IMR-90 (cell line): Measurements from ENCODE around the gene MAP7D1. TPM values are rescaled to one million over a fixed set of nuclear protein-coding genes. Genes with fewer than 3 reads are reported as not detected.

ENCODE experiments used
- ATAC-seq: fragments of 200-7000 bp; cut with Tn5 transposase; 2 replicates; pipeline ENCODE4 v1.9.1; 2020; ENCODE audit warnings: low read depth, mild to moderate bottlenecking, moderate library complexity
- BruUV-seq: library from RNA; stranded (reverse); fragments of 400-500 nt; replicated peaks from 2 replicates; lab custom pipeline; 2021; lab: Mats Ljungman, UMichigan
- CTCF ChIA-PET: fragments of 300-600 bp; formaldehyde crosslinking; extraction: SDS; loops from one replicate; lab custom pipeline; 2021; ENCODE audit warnings: antibody characterized with exemption; lab: Yijun Ruan, JAX
- POLR2A ChIA-PET: fragments of 300-600 bp; sonication (Branson Sonifier 250); formaldehyde crosslinking; loops from one replicate; lab custom pipeline; 2022; ENCODE audit warnings: antibody characterized with exemption; ENCODE audit not compliant: unreplicated experiment; lab: Charles Lee
- DNase-seq: peaks from one replicate; pipeline ENCODE4 v3.0.0; 2013
- H2AFZ ChIP-seq: replicated peaks from 2 replicates; pipeline ENCODE3; 2013; ENCODE audit warnings: low read length, mild to moderate bottlenecking; ENCODE audit not compliant: poor library complexity
- H2AK5ac ChIP-seq: 2 replicates; pipeline ENCODE4 v1.6.1; 2013; ENCODE audit warnings: low read depth, low read length, inconsistent platforms
- H2AK9ac ChIP-seq: replicated peaks from 2 replicates; pipeline ENCODE3; 2013; ENCODE audit warnings: mild to moderate bottlenecking, low read depth, low read length, moderate library complexity; ENCODE audit not compliant: poor library complexity
- H2BK120ac ChIP-seq: 2 replicates; pipeline ENCODE4 v1.6.1; 2013; ENCODE audit warnings: low read depth, low read length, inconsistent platforms
- H2BK15ac ChIP-seq: 3 replicates; pipeline ENCODE4 v1.6.1; 2013; ENCODE audit warnings: low read depth, low read length, inconsistent platforms
- H2BK20ac ChIP-seq: 2 replicates; pipeline ENCODE4 v1.6.1; 2013; ENCODE audit warnings: low read depth, mild to moderate bottlenecking, inconsistent platforms, low read length, moderate library complexity
- H2BK5ac ChIP-seq: 2 replicates; pipeline ENCODE4 v1.6.1; 2013; ENCODE audit warnings: mild to moderate bottlenecking, low read depth, low read length, inconsistent platforms; ENCODE audit not compliant: poor library complexity, severe bottlenecking
- H3K14ac ChIP-seq: replicated peaks from 2 replicates; pipeline ENCODE4 v1.6.1; 2013; ENCODE audit warnings: low read depth, low read length, inconsistent platforms
- H3K18ac ChIP-seq: 2 replicates; pipeline ENCODE4 v1.6.1; 2013; ENCODE audit warnings: low read depth, low read length, control low read depth
- H3K23ac ChIP-seq: 2 replicates; pipeline ENCODE4 v1.6.1; 2013; ENCODE audit warnings: low read depth, low read length, inconsistent platforms
- H3K27ac ChIP-seq: 2 replicates; pipeline ENCODE4 v1.5.1; 2013; ENCODE audit warnings: mild to moderate bottlenecking, control low read depth, low read length; ENCODE audit not compliant: insufficient read depth
- H3K27me3 ChIP-seq: 2 replicates; pipeline ENCODE4 v1.6.1; 2013; ENCODE audit warnings: low read length; ENCODE audit not compliant: control insufficient read depth, insufficient read depth
- H3K36me3 ChIP-seq: 2 replicates; pipeline ENCODE4 v1.6.1; 2013; ENCODE audit warnings: low read length, mixed read lengths; ENCODE audit not compliant: control insufficient read depth, insufficient read depth
- H3K4ac ChIP-seq: 2 replicates; pipeline ENCODE4 v1.6.1; 2013; ENCODE audit warnings: low read depth, low read length, inconsistent platforms
- H3K4me1 ChIP-seq: 2 replicates; pipeline ENCODE4 v1.6.1; 2013; ENCODE audit warnings: low read length, mixed read lengths; ENCODE audit not compliant: control insufficient read depth, insufficient read depth
- H3K4me2 ChIP-seq: 2 replicates; pipeline ENCODE4 v1.6.1; 2013; ENCODE audit warnings: low read depth, mild to moderate bottlenecking, control low read depth, low read length, moderate library complexity
- H3K4me3 ChIP-seq: 2 replicates; pipeline ENCODE4 v1.5.1; 2013; ENCODE audit warnings: low read depth, mild to moderate bottlenecking, control low read depth, low read length, moderate library complexity; ENCODE audit not compliant: insufficient read depth
- H3K56ac ChIP-seq: 2 replicates; pipeline ENCODE4 v1.6.1; 2013; ENCODE audit warnings: low read length, inconsistent platforms; ENCODE audit not compliant: insufficient read depth; ENCODE audit errors: extremely low read depth
- H3K79me1 ChIP-seq, 2 experiments: 2 replicates each; pipeline ENCODE4 v1.6.1; 2013; ENCODE audit warnings: low read length in 2 of 2, inconsistent platforms in 1 of 2, low read depth in 1 of 2
- H3K9ac ChIP-seq: 2 replicates; pipeline ENCODE4 v1.6.1; 2013; ENCODE audit warnings: low read depth, low read length, control low read depth
- H3K9me1 ChIP-seq: 2 replicates; pipeline ENCODE4 v1.6.1; 2013; ENCODE audit warnings: low read length, inconsistent platforms; ENCODE audit not compliant: insufficient read depth
- H3K9me3 ChIP-seq: 2 replicates; pipeline ENCODE4 v1.6.1; 2013; ENCODE audit warnings: low read length; ENCODE audit not compliant: control insufficient read depth, insufficient read depth
- H4K20me1 ChIP-seq: 2 replicates; pipeline ENCODE4 v1.6.1; 2013; ENCODE audit warnings: low read length, inconsistent platforms; ENCODE audit not compliant: insufficient read depth
- H4K5ac ChIP-seq: 2 replicates; pipeline ENCODE4 v1.6.1; 2013; ENCODE audit warnings: mild to moderate bottlenecking, low read depth, low read length, control low read depth
- H4K8ac ChIP-seq, 2 experiments: 2 replicates each; pipeline ENCODE4 v1.6.1; 2013; ENCODE audit warnings: low read depth in 2 of 2, low read length in 2 of 2, control low read depth in 1 of 2, inconsistent platforms in 1 of 2
- H4K91ac ChIP-seq: 2 replicates; pipeline ENCODE4 v1.6.1; 2013; ENCODE audit warnings: low read depth, low read length, inconsistent platforms; ENCODE audit not compliant: insufficient read depth
- CEBPB ChIP-seq: IDR thresholded peaks from 2 replicates; pipeline ENCODE4 v1.6.1; 2012; ENCODE audit warnings: low read depth, low read length, improper control_type of control experiment
- CHD1 ChIP-seq: IDR thresholded peaks from 2 replicates; pipeline ENCODE4 v1.6.1; 2012; ENCODE audit warnings: low read depth, low read length, improper control_type of control experiment
- CTCF ChIP-seq: conservative IDR thresholded peaks from 2 replicates; pipeline ENCODE4 v1.5.1; 2012; ENCODE audit warnings: mild to moderate bottlenecking, low read depth, low read length, improper control_type of control experiment
- ELK1 ChIP-seq: fragments of 150-350 bp; IDR thresholded peaks from 2 replicates; pipeline ENCODE4 v1.6.1; 2016; ENCODE audit warnings: low read depth, mild to moderate bottlenecking, low read length, moderate library complexity, borderline replicate concordance
- MAFK ChIP-seq: IDR thresholded peaks from 2 replicates; pipeline ENCODE4 v1.6.1; 2012; ENCODE audit warnings: low read depth, low read length, improper control_type of control experiment
- RAD21 ChIP-seq: IDR thresholded peaks from 2 replicates; pipeline ENCODE4 v1.6.1; 2012; ENCODE audit warnings: low read length, improper control_type of control experiment
- RCOR1 ChIP-seq: IDR thresholded peaks from 2 replicates; pipeline ENCODE4 v1.6.1; 2012; ENCODE audit warnings: mild to moderate bottlenecking, low read length, improper control_type of control experiment; ENCODE audit not compliant: insufficient replicate concordance
- RFX5 ChIP-seq: IDR thresholded peaks from 2 replicates; pipeline ENCODE4 v1.8.0; 2012; ENCODE audit warnings: low read depth, mild to moderate bottlenecking, low read length, moderate library complexity
- SMC3 ChIP-seq: fragments of 150-350 bp; IDR thresholded peaks from 2 replicates; pipeline ENCODE4 v1.6.1; 2016; ENCODE audit warnings: low read depth, mild to moderate bottlenecking, antibody characterized with exemption, low read length, moderate library complexity
- WGBS, 2 experiments: methylation state at CpG; one replicate each; pipeline versions ENCODE4 v1.1.5 to v1.1.7; 2013; ENCODE audit warnings: missing lambda C conversion rate in 2 of 2; ENCODE audit not compliant: insufficient read length in 1 of 2; ENCODE audit errors: extremely low coverage in 2 of 2; 5-methylcytosine and 5-hydroxymethylcytosine counted together
- dilution Hi-C: fragments of 300-500 bp; cut with HindIII; formaldehyde crosslinking; loops from one replicate; pipeline ENCODE4 v1.14.3; 2018; ENCODE audit warnings: low sequenced_read_pairs; ENCODE audit not compliant: unreplicated experiment
- in situ Hi-C: fragments of 300-500 bp; cut with MboI; formaldehyde crosslinking; loops from 3 replicates; pipeline ENCODE4 v1.14.3; 2019; ENCODE audit warnings: low sequenced_read_pairs, inconsistent platforms, mixed read lengths
- intact Hi-C: fragments of 100-400 bp; cut with micrococcal nuclease; formaldehyde crosslinking; loops from 2 replicates; pipeline ENCODE4 v1.10.0; 2022
- polyA plus RNA-seq, 3 experiments: library from polyadenylated mRNA; depleted of rRNA; stranded (reverse); fragments of >200 nt; gene quantifications; 2 replicates each; pipeline ENCODE4 v1.2.3, GENCODE V29; 2012; ENCODE audit warnings: low replicate concordance in 1 of 3
- total RNA-seq: library from RNA; depleted of rRNA; stranded (reverse); fragments of >200 nt; gene quantifications from 2 replicates; pipeline ENCODE4 v1.2.3, GENCODE V29; 2012
- TF ChIP-seq, protein P1 (sequence below): fragments of 150-350 bp; IDR thresholded peaks from 2 replicates; pipeline ENCODE4 v1.6.1; 2017; ENCODE audit warnings: mild to moderate bottlenecking, antibody characterized with exemption, low read length, low read depth

Gene MAP7D1
- total and polyA plus RNA-seq, 2 of the 4 experiments (the other 2 are of a cell fraction): 32.3 to 81.9 TPM

DNA sequence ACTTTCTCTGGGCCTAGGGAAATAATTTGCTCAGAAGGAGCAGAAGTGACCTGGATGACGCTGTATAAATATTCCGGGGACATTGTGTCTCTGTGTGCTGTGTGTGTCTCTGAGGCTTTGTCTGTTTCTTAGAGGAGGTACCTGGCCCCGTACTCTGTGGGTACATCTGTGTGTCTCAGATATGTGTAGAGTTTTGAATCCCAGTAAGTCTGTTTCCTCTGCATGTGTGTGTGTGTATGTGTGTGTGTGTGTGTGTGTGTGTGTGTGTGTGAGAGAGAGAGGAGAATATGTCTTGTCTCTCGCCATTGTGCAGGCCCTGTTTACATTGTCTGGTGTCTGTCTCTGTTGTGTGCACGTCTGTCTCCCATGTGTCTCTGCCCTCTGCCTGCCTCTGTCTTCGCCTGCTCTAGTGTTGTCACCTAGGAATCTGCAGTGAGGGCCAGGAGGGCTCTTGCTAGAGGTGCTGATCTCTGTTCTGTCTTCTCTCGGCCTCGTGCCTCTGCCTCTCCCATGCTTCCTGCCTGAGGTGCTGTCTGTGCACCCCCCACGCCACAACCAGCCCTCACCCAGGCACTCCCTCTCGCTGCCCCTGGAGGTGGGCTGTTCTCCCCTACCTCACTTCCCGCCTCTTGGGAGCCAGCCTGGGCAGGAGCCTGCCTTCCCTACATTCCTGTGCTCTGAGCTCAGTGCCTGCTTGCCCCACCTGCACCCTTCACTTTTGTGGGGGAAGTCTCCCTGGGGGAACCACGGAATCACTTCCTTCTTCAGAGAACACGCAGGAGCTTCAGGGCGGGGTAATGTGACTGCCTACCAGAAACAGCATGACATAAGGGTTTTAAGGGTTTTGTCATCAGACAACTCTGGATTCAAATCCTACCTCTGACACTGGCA, 5.9 kb downstream of the MAP7D1 start (continued):
- no peak for TF ChIP-seq CTCF

DNA sequence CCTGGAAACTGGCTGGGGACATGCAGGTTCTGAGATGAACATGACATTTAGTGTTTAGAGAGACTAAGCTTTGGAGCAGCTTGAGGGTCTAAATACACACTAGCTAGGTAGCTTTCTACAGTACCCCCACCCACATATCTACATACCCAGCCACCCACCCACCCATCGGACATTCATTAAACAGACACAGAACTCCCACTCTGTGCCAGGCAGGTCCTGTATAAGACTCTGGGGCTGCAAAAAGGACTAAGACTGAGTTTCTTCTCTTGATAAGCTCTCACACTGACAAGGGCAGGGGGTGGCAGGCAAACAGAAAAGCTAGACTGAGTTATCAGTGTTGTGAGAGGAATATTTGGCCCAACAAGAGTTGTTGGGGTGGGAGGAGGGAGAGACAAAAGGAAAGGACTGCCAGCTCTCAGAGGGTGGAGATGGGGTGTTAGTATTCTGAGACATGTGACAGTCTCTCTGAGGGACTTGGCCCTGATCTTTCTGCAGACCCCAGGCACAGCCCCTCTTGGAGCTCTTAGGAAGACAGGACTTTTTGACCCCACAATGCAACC, 6.8 kb downstream of the MAP7D1 start:
- BruUV-seq: no TSS peak
- Histone ChIP-seq H4K20me1 (peaks cover 99% of the 10 kb centered on the region), H2AFZ (no peak overlapping the region), H3K79me1 (peaks cover 0 to 54% of the 10 kb centered on the region in 2 experiments; a peak in 2 of 4 replicates), H3K36me3 (peaks cover 22% of the 10 kb centered on the region), H3K4me2 (no peak overlapping the region), H4K8ac (no peak overlapping the region), H3K27ac (no peak overlapping the region), H2AK9ac (no peak overlapping the region), H4K5ac (no peak overlapping the region), H3K9me3 (no peaks in the 10 kb centered on the region), H2BK5ac (no peak overlapping the region), H3K4me1 (peaks cover 25% of the 10 kb centered on the region), H3K9ac (no peak overlapping the region), H4K91ac (no peak overlapping the region), H2BK15ac (no peak overlapping the region), H3K23ac (no peak overlapping the region), H3K56ac (no peak overlapping the region), H3K4ac (no peak overlapping the region), H2BK20ac (no peak overlapping the region), H3K18ac (no peak overlapping the region), H3K4me3 (no peak overlapping the region), H3K9me1 (peaks cover 22% of the 10 kb centered on the region), H3K14ac (no peak overlapping the region), H3K27me3 (no peaks in the 10 kb centered on the region), H2BK120ac (no peak overlapping the region), H2AK5ac (no peak overlapping the region)
- TF ChIP-seq SMC3 (no peak), RAD21 (no peak), ELK1 (no peak), CHD1 (no peak), CEBPB (no peak), MAFK (no peak), RFX5 (no peak), RCOR1 (no peak)
- TF ChIP-seq, protein P1, sequence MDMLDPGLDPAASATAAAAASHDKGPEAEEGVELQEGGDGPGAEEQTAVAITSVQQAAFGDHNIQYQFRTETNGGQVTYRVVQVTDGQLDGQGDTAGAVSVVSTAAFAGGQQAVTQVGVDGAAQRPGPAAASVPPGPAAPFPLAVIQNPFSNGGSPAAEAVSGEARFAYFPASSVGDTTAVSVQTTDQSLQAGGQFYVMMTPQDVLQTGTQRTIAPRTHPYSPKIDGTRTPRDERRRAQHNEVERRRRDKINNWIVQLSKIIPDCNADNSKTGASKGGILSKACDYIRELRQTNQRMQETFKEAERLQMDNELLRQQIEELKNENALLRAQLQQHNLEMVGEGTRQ: no peak
- intact Hi-C loops: no loop called here
- CTCF ChIA-PET: interaction anchor here (0.7 to 0.9 kb wide), 3 partner anchors 13 to 21 kb away, joined by 3 to 4 read pairs (median 4); partner anchors contain the start of gene TRAPPC3
- ATAC-seq (no peak), DNase-seq (no peak)
- dilution Hi-C loops: no loop called here
- in situ Hi-C loops: no loop called here
- POLR2A ChIA-PET: no interaction called here
- WGBS, 2 experiments: no CpG with 5 or more reads among the region's 1 CpG
